GM19452 (cell line): ENCODE results near the gene SFXN5.

Experiments used
- ATAC-seq: cut with Tn5 transposase; IDR thresholded peaks from one replicate; pipeline ENCODE4 v1.9.1; 2021; ENCODE audit not compliant: unreplicated experiment

Gene SFXN5

DNA sequence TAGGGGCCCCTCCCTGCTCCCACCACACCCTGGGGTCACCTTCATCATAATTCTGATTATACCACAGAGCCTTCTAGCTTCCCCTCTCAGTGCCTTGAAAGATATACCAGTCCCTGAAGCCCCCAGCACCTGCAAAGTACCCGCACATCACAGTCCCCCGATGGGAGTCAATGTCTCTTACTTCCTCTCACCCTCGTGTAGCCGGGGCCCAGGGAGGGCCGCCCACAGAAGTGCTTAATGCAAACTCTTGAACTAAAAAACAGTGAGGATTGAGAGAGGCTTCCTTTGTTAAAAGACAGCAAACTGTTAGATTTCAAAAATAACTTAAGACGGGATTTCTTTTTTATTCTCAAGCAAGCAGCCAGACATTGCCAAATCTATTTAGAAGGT is 76.5 kb downstream of the SFXN5 start:
- no peak for ATAC-seq

- no peak for ATAC-seq
These were observed 77.1 kb downstream of the SFXN5 start for GRCh38 chr2:72994282-72994990.

DNA sequence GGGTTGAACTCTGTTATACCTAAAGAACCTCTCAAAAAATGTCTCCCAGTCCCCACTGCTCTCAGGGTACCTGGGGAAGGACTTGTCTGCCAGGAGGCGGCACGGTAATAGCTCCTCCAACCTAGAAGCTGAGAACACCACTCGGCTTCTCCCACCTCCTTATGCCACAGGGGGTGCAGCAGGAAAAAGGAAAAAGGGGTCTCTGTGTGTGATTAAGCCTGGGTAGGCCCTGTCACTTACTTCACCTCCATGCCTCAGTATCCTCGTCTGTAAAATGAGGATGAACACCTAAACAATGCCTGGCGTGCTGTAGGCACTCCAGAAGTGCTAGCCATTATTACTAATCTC is 77.6 kb downstream of the SFXN5 start:
- no peak for ATAC-seq

GRCh38 chr2:72993147-72993932 is 78.2 kb downstream of the SFXN5 start:
- no peak for ATAC-seq

- no peak for ATAC-seq
These were observed 78.8 kb downstream of the SFXN5 start for GRCh38 chr2:72992734-72993102.

DNA sequence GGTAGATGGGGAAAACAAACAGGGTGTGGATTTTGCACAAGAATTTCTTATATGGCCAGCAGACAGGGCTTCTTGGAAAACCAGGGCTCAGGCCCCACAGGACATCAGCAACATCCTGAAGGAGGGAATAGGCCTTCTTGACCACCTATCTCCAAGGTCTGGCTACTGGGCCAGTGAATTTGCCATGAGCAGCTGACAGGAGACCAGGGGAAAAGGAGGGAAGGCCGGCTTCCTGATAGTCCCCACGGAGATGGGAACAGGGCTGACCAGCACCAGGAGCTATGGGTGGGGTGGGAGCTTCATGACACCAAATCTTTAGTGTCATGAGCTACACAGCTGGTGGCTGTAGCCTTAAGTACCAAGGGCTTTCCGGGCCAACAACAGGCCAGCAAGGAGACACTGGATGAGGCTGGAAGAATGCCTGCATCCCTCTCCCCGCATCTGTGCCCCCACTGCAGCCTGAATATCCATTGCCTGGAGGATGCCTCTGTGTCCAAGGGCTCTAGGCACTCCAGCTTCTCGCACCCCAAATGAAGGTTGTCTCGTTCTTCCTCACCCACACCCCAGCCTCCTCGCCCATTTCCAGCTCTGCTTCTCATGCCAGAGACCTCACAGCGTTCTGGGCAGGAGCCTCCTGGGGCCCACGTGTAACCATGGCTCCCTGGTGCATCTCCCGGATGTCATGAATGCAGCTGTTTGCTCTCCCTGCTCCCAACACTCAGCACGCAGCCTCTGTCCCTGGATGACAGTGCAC is 79.4 kb downstream of the SFXN5 start:
- no peak for ATAC-seq

DNA sequence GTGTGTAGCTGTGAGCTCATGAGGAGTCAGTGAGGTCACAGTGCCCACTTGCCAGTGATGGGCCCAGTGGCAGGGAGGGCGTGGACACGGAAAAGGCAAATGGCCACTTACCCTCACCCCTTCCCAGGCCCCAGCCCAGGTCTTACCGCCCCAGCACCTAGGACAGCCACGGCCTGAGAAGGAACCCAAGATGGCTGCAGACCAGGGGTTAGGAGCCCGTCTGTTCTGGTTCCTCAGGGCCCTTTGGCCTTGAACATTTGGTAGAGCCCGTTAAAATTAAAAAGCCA is 80.1 kb downstream of the SFXN5 start:
- ATAC-seq, result no peak

DNA sequence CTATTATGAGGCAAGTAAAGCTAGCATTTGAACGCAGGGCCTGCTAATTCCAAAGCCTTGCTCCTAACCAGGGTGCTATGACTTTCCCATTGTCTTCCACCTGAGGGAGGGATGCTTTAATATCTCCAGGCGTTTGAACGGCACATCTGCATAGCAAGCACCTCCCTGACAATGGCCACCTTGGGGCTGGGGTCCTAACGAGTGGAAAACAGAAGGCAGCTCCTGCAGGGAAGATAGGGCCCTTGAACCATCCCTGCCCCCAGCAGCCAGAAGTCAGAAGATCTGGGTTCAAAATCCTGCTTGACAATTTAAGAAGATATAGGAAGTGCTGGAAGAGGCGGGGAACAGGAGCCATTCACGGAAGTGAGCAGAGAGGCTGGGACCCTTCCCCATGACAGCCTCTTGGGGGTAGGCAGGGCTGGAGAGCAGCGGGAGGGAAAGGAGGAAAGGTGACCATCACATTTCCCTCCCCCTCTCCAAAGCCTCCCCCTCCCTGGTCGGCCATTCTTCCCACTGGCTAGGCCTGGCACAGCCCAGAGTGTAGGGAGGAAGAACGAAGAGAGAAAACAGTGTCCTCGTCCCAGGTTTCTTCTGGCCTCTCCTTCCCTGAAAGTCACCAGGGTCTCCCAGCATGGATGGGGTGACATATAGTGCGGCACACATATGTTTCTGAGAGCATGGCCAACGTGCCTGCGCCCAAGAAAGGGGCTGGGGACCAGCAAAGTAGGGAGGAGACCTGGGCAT is 80.6 kb downstream of the SFXN5 start:
- ATAC-seq, result no peak

GRCh38 chr2:72989770-72990556 is 81.5 kb downstream of the SFXN5 start:
- no peak for ATAC-seq

GRCh38 chr2:72988726-72989273 is 82.7 kb downstream of the SFXN5 start:
- ATAC-seq, result no peak

DNA sequence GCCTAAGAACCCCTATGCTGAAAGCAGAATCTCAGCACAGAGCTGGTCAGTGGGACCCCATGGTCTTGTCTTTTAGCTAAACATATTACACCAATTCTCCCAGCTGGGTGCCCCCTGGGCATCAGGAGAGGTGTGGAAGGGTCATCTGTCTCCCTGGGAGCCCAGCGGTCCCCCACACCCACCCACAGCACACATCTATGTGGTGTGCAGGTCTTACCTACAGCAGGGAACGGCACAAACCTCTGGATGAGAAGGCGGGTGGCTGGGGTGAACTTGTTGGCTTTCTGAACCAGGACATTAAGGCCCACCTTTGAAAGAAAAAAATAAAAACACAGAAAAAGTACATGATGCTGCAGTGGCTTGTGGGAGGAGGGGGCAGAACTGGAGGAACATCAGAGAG is 83.5 kb downstream of the SFXN5 start:
- ATAC-seq, result no peak

- ATAC-seq, result no peak
These were observed 85.4 kb downstream of the SFXN5 start for GRCh38 chr2:72985891-72986683.

- no peak for ATAC-seq
These were observed 86.4 kb downstream of the SFXN5 start for GRCh38 chr2:72985136-72985535.

- ATAC-seq, result no peak
These were observed 87.3 kb downstream of the SFXN5 start for GRCh38 chr2:72984172-72984671.

- no peak for ATAC-seq
These were observed 87.9 kb downstream of the SFXN5 start for GRCh38 chr2:72983500-72984161.

DNA sequence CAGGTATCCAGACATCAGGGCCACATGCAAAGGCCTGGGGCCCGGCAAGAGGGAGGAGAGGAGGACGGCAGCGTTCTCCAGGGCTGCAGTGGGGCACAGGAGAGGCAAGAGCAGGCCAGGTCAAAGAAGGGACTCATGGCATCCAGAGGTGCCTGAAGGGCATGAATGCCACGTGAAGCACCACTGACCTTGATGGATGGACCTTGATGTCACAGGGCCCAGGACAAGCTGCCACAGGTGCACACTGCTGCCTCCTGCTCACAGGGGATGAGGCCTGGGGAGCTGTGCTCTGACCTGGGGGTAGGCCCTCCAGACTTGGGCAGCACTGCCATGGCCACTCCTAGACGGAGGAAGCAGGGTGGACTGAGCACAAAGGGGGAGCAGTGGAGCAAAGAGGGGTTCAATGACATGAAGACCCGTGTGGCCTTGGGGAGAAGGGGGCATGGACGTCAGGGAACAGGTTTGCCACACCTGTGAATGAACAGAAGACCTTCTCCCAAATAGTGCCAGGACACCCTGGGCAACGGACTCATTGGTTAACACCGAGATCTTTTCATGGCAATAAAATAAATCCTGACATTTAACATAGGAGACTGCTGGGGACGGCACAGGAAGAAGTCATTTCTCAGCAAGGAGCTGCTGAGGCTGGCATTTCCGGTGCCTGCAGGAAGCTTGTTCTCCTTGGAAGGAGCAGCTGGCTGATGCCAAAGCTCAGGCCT is 88.6 kb downstream of the SFXN5 start:
- no peak for ATAC-seq

GRCh38 chr2:72982219-72982618 is 89.3 kb downstream of the SFXN5 start:
- no peak for ATAC-seq

DNA sequence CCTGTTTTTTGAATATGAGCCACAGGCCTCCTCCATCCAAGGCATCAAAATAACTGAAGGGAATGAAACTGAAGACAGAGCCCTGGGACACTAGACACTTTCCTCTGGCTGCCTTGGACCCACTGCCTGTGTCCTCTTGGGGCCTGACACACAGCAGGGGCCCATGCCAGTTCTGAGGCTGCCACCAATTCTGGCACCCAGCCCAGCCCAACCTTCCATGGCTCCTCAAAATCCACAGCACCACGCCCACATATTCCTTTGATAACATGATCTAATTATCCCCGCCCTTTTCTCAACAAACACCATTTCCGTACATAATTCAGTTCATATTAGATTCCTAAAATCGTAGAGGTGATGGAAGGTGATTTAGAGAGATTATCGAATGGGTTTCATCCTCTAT is 90.0 kb downstream of the SFXN5 start:
- no peak for ATAC-seq
